Measurements from ENCODE around the gene CXCL13. TPM values are rescaled to one million over a fixed set of nuclear protein-coding genes. Genes with fewer than 3 reads are reported as not detected.
"Not testable (repeated sequence)": the region's sequence is repeated elsewhere in the genome, so short reads cannot be mapped to it uniquely, and the experiment has no call there.

CXCL13 gene
- total RNA-seq, 2 experiments from 2014 or later: not detected

- Mint-ChIP-seq H3K27ac (no peak overlapping the region), H3K9me3 (ENCODE audit: insufficient read depth) (peaks cover 16% of the 10 kb centered on the region), H3K4me3 (no peak overlapping the region), H3K36me3 (ENCODE audit: low read depth) (peaks cover 2% of the 10 kb centered on the region), H3K4me1 (ENCODE audit: low read depth) (peaks cover 3% of the 10 kb centered on the region), H3K27me3 (ENCODE audit: low read depth) (peaks cover 6% of the 10 kb centered on the region)
- POLR2A ChIA-PET: no interaction called here
- ATAC-seq: no peak
- CTCF ChIA-PET: no interaction called here
- no peak for DNase-seq
Observed at GRCh38 chr4:77635876-77636275, 30.3 kb downstream of the CXCL13 start.

- ChIA-PET CTCF (no interaction called here), POLR2A (no interaction called here)
- H3K4me1 Mint-ChIP-seq (ENCODE audit: low read depth): peaks cover 3% of the 10 kb centered on the region
- H3K27me3 Mint-ChIP-seq (ENCODE audit: low read depth): peaks cover 6% of the 10 kb centered on the region
- no peak for ATAC-seq
- peaks cover 2% of the 10 kb centered on the region for H3K36me3 Mint-ChIP-seq (ENCODE audit: low read depth)
- no peak overlapping the region for H3K27ac Mint-ChIP-seq
- no peak overlapping the region for H3K4me3 Mint-ChIP-seq
- no peak for DNase-seq
- peaks cover 16% of the 10 kb centered on the region for H3K9me3 Mint-ChIP-seq (ENCODE audit: insufficient read depth)
Observed at GRCh38 chr4:77636902-77637301, 31.3 kb downstream of the CXCL13 start.

DNA sequence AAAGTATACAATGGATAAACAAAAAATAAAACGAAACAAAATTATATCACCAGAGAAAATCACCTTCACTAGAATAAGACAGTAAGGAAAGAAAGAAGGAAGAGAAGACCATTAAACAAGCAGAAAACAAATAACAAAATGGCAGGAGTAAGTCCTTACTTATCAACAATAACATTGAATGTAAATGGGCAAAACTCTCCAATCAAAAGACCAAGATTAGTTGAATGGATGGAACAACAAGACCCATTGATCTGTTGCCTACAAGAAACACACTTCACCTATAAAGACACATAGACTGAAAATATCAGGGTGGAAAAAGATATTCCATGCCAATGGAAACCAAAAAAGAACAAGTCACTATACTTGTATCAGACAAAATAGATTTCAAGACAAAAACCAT, 38.4 kb downstream of the CXCL13 start:
- POLR2A ChIA-PET; H3K4me3 Mint-ChIP-seq; DNase-seq; H3K27ac Mint-ChIP-seq; H3K36me3 Mint-ChIP-seq (ENCODE audit: low read depth); H3K4me1 Mint-ChIP-seq (ENCODE audit: low read depth); ATAC-seq; CTCF ChIA-PET: not testable (repeated sequence)
- peaks cover 31% of the 10 kb centered on the region for H3K9me3 Mint-ChIP-seq (ENCODE audit: insufficient read depth)
- H3K27me3 Mint-ChIP-seq (ENCODE audit: low read depth): peaks cover 18% of the 10 kb centered on the region

DNA sequence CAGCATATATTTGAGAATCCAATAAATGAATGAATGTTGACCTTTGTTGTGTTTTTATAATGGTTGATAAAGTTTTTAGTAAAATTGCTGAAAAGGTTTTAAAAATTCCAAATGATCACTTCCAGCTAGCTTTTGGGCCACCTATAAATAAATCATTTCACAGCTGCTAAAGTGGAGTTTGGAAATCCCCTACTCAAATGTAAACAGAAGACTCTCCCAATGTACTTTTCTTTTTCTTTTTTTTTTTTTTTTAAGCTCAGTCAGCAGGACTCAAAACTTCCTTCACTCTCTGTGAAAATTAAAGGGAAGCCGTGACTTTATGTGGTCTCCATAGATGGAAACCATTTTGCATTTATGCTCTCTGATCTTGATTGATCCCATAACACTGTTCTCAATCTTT, 45.2 kb downstream of the CXCL13 start:
- ATAC-seq (no peak), DNase-seq (no peak)
- ChIA-PET CTCF (no interaction called here), POLR2A (no interaction called here)
- H3K4me1 Mint-ChIP-seq (ENCODE audit: low read depth): no peaks in the 10 kb centered on the region
- H3K4me3 Mint-ChIP-seq: no peak overlapping the region
- peaks cover 15% of the 10 kb centered on the region for H3K9me3 Mint-ChIP-seq (ENCODE audit: insufficient read depth)
- peaks cover 4% of the 10 kb centered on the region for H3K27me3 Mint-ChIP-seq (ENCODE audit: low read depth)
- H3K36me3 Mint-ChIP-seq (ENCODE audit: low read depth): no peaks in the 10 kb centered on the region
- no peak overlapping the region for H3K27ac Mint-ChIP-seq

GRCh38 chr4:77651820-77652219, 46.2 kb downstream of the CXCL13 start:
- Mint-ChIP-seq H3K36me3 (ENCODE audit: low read depth) (no peaks in the 10 kb centered on the region), H3K4me3 (no peak overlapping the region), H3K27me3 (ENCODE audit: low read depth) (peaks cover 12% of the 10 kb centered on the region), H3K4me1 (ENCODE audit: low read depth) (no peaks in the 10 kb centered on the region), H3K9me3 (ENCODE audit: insufficient read depth) (peaks cover 9% of the 10 kb centered on the region), H3K27ac (no peak overlapping the region)
- ATAC-seq (no peak), DNase-seq (no peak)
- ChIA-PET CTCF (interaction anchor here (1.2 kb wide), 1 partner anchor 23 kb away, joined by 3 read pairs; no protein-coding TSS in a partner anchor), POLR2A (no interaction called here)

DNA sequence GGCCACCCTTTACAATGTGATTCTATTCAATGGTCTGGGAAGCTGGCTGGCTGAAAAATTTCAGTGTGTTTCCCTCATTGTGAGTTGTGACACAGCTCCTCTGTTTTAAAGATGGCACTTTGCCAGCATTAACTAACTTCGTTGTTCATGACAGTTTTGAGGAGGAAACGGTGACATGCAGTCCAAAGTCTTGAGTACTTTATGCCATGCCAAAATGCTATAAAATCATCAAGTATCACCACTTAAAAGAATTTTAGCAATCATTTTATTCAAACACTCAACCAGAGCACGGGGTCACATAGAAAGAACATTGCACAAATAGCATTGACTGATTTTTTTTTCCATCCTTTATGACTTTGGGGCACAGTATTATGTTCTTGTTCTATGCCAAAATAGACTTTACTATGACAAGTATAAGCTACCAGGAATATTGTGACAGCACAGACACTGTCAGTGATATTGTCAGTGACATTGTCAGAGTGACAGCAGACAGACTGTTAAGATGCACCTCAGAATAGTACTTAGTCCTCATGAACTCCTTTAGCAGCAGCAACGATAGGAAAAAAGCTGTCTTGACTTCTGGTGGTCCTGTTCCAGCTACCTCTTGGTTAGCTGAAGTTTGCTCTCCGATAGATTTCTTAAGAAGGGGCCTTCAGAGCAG, 46.7 kb downstream of the CXCL13 start:
- no peak overlapping the region for H3K4me3 Mint-ChIP-seq
- ChIA-PET POLR2A (no interaction called here), CTCF (interaction anchor here (1.2 kb wide), 1 partner anchor 23 kb away, joined by 3 read pairs; no protein-coding TSS in a partner anchor)
- no peaks in the 10 kb centered on the region for H3K4me1 Mint-ChIP-seq (ENCODE audit: low read depth)
- no peaks in the 10 kb centered on the region for H3K36me3 Mint-ChIP-seq (ENCODE audit: low read depth)
- no peak overlapping the region for H3K27ac Mint-ChIP-seq
- peaks cover 5% of the 10 kb centered on the region for H3K9me3 Mint-ChIP-seq (ENCODE audit: insufficient read depth)
- H3K27me3 Mint-ChIP-seq (ENCODE audit: low read depth): peaks cover 15% of the 10 kb centered on the region
- ATAC-seq (no peak), DNase-seq (no peak)

DNA sequence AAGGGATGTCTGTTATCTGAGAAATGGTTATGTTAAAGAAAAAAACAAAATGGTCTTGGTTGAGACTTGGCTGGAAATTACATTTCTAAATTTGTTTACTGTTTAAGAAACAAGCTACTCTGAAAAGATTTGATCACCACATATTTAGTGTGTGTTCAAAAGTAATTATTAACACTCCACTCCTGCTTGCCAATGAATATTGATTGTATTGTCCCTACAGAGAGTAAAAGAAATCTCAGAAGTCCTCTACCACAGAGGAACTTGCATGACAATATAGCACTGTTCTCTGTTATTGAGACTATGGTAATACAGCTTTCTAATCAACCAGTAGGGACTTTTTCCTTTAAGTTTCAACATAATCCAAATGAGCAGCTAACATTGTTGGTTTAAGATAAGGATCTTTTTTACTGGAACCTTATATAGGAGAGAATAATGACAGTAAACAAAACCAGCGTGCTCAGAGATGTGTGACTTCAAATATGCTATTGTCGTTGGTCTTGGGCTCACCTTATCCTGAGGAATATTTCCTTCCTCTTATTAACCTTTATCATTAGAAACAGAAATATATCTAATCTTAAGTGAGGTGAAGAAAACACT, 47.6 kb downstream of the CXCL13 start:
- DNase-seq (no peak), ATAC-seq (no peak)
- H3K4me3 Mint-ChIP-seq: no peak overlapping the region
- no peaks in the 10 kb centered on the region for H3K4me1 Mint-ChIP-seq (ENCODE audit: low read depth)
- H3K27me3 Mint-ChIP-seq (ENCODE audit: low read depth): peaks cover 15% of the 10 kb centered on the region
- H3K9me3 Mint-ChIP-seq (ENCODE audit: insufficient read depth): peaks cover 7% of the 10 kb centered on the region
- ChIA-PET POLR2A (no interaction called here), CTCF (no interaction called here)
- no peak overlapping the region for H3K27ac Mint-ChIP-seq
- no peaks in the 10 kb centered on the region for H3K36me3 Mint-ChIP-seq (ENCODE audit: low read depth)

DNA sequence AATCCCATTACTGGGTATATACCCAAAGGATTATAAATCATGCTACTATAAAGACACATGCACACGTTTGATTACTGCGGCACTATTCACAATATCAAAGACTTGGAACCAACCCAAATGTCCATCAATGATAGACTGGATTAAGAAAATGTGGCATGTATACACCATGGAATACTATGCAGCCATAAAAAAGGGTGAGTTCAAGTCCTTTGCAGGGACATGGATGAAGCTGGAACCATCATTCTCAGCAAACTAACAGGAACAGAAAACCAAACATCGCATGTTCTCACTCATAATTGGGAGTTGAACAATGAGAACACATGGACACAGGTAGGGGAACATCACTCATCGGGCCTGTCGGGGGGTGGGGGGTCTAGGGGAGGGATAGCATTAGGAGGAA, 54.7 kb downstream of the CXCL13 start:
- CTCF ChIA-PET; H3K4me3 Mint-ChIP-seq; DNase-seq; ATAC-seq; H3K36me3 Mint-ChIP-seq (ENCODE audit: low read depth); H3K9me3 Mint-ChIP-seq (ENCODE audit: insufficient read depth); H3K27ac Mint-ChIP-seq; POLR2A ChIA-PET; H3K4me1 Mint-ChIP-seq (ENCODE audit: low read depth): not testable (repeated sequence)
- peaks cover 15% of the 10 kb centered on the region for H3K27me3 Mint-ChIP-seq (ENCODE audit: low read depth)

Other genes starting within 250 kb of the CXCL13 start
- 100 to 1,000 TPM; 107 to 108 TPM for gene CNOT6L, start 213.5 kb downstream of the CXCL13 start, total RNA-seq

Measured in activated CD8-positive, alpha-beta T cell treated with anti-CD3 and anti-CD28 coated beads, Interleukin-2, amount 10 ng/mL, durations not matched to agents 7 days and 5 days (primary cell).